Esophagus (tissue), 2 donors: ENCODE measurements around the gene SZRD1. TPM values are rescaled to one million over a fixed set of nuclear protein-coding genes. Genes with fewer than 3 reads are reported as not detected.

ENCODE experiments used
- H3K27ac ChIP-seq, 2 donors: one replicate each; pipeline ENCODE4 v1.5.1; 2013; ENCODE audit warnings: low read depth in 2 of 2, mild to moderate bottlenecking in 2 of 2, inconsistent platforms in 1 of 2, low read length in 1 of 2, moderate library complexity in 1 of 2
- H3K27me3 ChIP-seq, 2 donors: one replicate each; pipeline ENCODE4 v1.6.1; 2013; ENCODE audit warnings: low read length in 2 of 2, control low read depth in 1 of 2, mild to moderate bottlenecking in 1 of 2; ENCODE audit not compliant: insufficient read depth in 2 of 2, control insufficient read depth in 1 of 2
- H3K36me3 ChIP-seq, 2 donors: one replicate each; pipeline ENCODE4 v1.6.1; 2013; ENCODE audit warnings: low read length in 1 of 2; ENCODE audit not compliant: control insufficient read depth in 2 of 2, insufficient read depth in 2 of 2
- H3K4me1 ChIP-seq, 2 donors: one replicate each; pipeline ENCODE4 v1.6.1; 2013; ENCODE audit warnings: low read length in 1 of 2; ENCODE audit not compliant: control insufficient read depth in 2 of 2, insufficient read depth in 2 of 2
- H3K4me3 ChIP-seq, 2 donors: one replicate each; pipeline ENCODE4 v1.5.1; 2013; ENCODE audit warnings: low read length in 2 of 2, mild to moderate bottlenecking in 2 of 2, low read depth in 1 of 2, moderate library complexity in 1 of 2
- H3K9me3 ChIP-seq, 2 donors: one replicate each; pipeline ENCODE4 v1.6.1; 2013; ENCODE audit warnings: mild to moderate bottlenecking in 2 of 2, low read depth in 1 of 2, low read length in 1 of 2, moderate library complexity in 1 of 2; ENCODE audit not compliant: control insufficient read depth in 2 of 2, insufficient read depth in 1 of 2
- WGBS, 2 donors: extraction: QIAGEN DNeasy Blood & Tissue Kit; methylation state at CpG; one replicate each; pipeline ENCODE4 v1.1.7; 2013; 5-methylcytosine and 5-hydroxymethylcytosine counted together
- polyA plus RNA-seq, 2 donors: library from polyadenylated mRNA; stranded (reverse); fragments of 200-250 nt; gene quantifications; one replicate each; pipeline ENCODE4 v1.2.3, GENCODE V29; 2013
- donor health status: healthy with polysubstance abuse.
- donor health status: Bipolar disorder and iron deficiency.

The SZRD1 gene
- polyA plus RNA-seq, 2 donors, result 48.5 to 69.6 TPM

DNA sequence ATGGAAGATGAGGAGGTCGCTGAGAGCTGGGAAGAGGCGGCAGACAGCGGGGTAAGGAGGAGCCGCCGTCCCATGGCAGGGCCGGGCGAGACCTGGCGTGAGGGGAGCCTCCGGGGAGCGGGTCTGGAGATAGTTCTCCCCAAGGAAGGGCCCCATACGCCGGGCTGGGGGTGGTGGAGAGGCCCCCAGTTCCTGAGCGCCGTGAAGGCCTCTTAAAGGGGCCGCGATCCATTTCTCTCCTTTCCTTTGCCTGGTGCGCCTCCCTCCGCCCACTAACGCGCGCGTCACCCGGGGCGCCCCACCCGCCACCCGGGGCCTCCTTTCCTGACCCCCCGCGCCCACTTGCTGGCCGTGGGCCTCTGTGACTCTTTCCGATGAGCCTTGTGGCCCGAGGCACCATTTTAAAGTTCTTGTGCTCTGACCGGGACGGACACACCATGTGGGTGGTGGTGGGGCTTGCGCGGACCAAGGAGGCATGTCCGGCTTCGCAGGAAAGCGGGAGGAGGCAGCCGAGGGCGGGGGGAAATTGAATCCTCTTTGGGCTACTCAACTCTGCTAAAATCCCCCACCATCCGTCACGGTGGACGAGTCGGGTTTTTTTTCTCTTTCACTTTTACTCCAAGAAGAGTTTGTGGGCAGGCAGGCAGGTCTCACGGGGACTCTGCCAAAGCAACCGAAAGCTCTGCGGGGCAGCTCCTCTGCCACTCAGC is 371 bp downstream of the SZRD1 start:
- WGBS, 2 donors, result 0 to 1% methylated on average over 38 to 47 of the region's 47 CpGs

DNA sequence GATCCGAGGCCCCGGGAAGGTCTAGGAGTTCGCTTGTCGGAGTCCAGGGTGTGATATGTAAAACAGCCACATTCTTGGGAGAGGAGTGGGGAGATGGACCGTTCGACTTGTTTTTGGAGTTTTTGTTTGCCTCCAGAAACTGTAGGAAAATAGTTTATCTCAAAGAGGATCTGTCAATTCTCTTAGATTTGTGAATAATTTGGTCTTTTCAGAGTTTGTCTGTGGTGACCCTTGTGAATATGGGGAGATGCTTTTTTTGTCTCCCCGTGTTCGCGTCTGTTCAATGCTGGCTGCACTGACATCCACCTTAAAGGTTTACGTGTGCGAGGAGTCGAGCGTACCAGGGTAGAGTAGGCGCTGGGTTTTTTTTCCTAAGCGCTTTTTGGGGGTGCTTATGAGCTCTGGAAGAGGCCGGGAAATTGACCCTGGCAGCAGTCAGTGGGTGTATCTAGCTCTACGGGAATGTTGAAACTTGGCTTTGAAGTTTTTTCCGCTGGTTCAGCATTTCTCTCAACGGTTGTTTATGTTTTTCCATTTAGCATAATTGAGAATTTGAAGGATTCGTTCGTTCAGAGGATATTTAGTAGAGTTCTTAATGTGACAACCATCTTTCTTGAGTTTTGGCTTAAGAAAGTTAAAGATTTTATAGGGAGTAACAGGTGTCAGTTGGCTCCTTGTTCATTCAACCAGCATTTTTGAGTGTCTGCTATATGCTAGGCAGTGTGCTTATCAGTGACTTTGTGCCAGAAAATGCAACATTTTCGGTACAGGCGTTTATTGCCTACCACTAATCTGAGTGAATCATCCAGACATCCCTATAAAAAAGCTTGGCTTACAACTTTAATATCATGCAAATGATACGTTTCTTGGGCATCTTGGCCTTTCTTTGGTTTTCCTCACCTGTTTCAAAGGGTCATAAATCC is 1.2 kb downstream of the SZRD1 start:
- H3K27ac ChIP-seq, result peak overlapping the region; percentile 94 to 97
- WGBS, 2 donors, result 1 to 2% methylated on average over 24 of the region's 24 CpGs
- peak overlapping the region; percentile 77 to 85 for H3K4me3 ChIP-seq
- no peaks in the 10 kb centered on the region for H3K27me3 ChIP-seq
- H3K9me3 ChIP-seq, result no peaks in the 10 kb centered on the region
- H3K36me3 ChIP-seq, result no peaks in the 10 kb centered on the region
- H3K4me1 ChIP-seq, result no peaks in the 10 kb centered on the region

More for the DNA sequence above, 371 bp downstream of the SZRD1 start:
- H3K4me3 ChIP-seq, result peak overlapping the region; percentile 77 to 85
- H3K36me3 ChIP-seq, result no peaks in the 10 kb centered on the region
- peak overlapping the region; percentile 94 to 97 for H3K27ac ChIP-seq
- H3K4me1 ChIP-seq, result no peaks in the 10 kb centered on the region
- no peaks in the 10 kb centered on the region for H3K9me3 ChIP-seq
- H3K27me3 ChIP-seq, result no peaks in the 10 kb centered on the region

DNA sequence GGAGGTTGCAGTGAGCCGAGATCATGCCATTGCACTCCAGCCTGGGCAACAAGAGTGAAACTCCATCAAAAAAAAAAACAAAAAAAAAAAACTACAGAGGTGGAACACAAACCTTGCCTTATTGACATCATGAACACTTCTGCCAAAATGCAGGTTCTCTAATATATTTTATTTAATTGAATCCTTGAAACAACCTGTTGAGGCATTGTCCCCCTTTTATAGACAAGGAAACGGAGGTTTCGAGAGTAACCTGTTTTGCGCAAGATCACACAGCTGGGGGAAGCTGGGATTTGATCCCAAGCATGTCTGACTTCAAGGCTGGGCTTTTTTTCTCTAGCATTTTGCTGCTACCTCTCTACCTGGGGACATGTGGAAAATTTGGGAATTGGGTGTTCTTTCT is 2.8 kb downstream of the SZRD1 start:
- Histone ChIP-seq H3K9me3 (no peaks in the 10 kb centered on the region), H3K27me3 (no peaks in the 10 kb centered on the region), H3K4me1 (no peaks in the 10 kb centered on the region), H3K27ac (no peak overlapping the region), H3K36me3 (no peaks in the 10 kb centered on the region), H3K4me3 (no peak overlapping the region)
- WGBS, 2 donors, result 72 to 77% methylated on average over 4 of the region's 4 CpGs

GRCh38 chr1:16371725-16372124 is 4.7 kb downstream of the SZRD1 start:
- 72 to 75% methylated on average over 5 of the region's 5 CpGs for WGBS, 2 donors
- no peak overlapping the region for H3K27ac ChIP-seq
- H3K4me1 ChIP-seq, result no peaks in the 10 kb centered on the region
- H3K9me3 ChIP-seq, result no peaks in the 10 kb centered on the region
- no peaks in the 10 kb centered on the region for H3K36me3 ChIP-seq
- no peak overlapping the region for H3K4me3 ChIP-seq
- no peaks in the 10 kb centered on the region for H3K27me3 ChIP-seq

- Histone ChIP-seq H3K9me3 (no peaks in the 10 kb centered on the region), H3K36me3 (no peaks in the 10 kb centered on the region), H3K4me1 (no peaks in the 10 kb centered on the region), H3K4me3 (no peak overlapping the region), H3K27ac (no peak overlapping the region), H3K27me3 (no peaks in the 10 kb centered on the region)
- 75 to 87% methylated on average over 3 of the region's 3 CpGs for WGBS, 2 donors
Measured at GRCh38 chr1:16372535-16373285, 5.7 kb downstream of the SZRD1 start.

DNA sequence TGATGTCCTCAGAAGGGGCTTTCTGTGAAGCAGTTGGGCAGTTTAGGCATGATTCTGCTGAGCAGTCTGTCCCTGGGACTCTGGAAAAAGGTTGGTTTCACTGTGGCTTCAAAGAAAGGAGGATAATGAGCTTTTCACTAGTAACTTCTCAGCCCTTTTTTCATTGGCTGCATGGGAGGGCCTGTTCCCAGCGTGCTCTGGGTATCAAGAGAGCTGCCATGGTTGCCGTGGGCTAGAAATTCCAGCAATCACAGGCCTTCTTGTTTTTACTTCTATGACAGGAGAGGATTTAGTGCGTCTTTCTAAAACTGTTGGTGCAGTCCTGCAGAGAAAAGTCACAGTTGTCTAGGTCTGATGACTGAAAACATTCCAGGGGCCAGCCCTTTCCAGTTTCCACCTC is 7.2 kb downstream of the SZRD1 start:
- H3K4me1 ChIP-seq, result peaks cover 0 to 2% of the 10 kb centered on the region in 2 donors
- H3K36me3 ChIP-seq, result peaks cover 0 to 2% of the 10 kb centered on the region in 2 donors
- H3K9me3 ChIP-seq, result no peaks in the 10 kb centered on the region
- H3K27me3 ChIP-seq, result no peaks in the 10 kb centered on the region
- 67 to 72% methylated on average over 3 of the region's 3 CpGs for WGBS, 2 donors
- H3K4me3 ChIP-seq, result no peak overlapping the region
- no peak overlapping the region for H3K27ac ChIP-seq

DNA sequence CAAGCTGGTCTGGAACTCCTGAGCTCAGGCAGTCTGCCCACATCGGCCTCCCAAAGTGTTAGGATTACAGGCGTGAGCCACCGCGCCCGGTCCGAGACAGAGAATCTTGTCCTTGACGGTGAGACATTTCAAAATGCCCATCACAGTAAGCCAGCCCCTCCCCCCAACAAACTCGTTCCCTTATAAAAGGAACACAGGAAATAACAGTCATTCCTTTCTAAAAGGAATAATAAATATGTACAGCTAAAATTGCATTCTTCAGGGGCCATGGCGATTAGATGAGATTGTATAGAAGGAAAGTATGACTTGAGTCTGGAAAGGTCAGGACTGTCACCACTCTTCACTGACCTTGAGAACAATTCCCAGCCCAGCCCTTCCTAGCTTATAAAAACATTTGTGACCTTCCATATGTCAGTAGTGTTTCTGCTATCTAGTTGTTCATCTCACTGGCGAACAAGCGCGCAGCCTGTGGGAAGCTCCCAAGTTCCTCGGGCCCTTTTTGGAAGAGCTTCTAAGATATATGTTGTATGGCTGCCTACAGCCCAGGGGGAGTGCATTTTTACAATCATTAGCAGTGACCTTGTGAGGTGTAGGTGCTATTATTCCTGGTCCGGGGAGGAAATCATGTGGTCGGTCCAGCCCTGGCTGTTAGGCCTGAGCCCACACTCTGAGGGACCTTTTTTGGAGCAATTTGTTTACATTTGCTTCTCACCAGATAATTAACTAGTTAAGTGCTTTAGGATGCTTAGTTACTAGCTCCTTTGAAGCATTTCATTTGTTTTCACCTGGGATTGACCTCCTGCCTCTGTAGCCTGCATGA is 8.7 kb downstream of the SZRD1 start:
- no peak overlapping the region for H3K4me3 ChIP-seq
- H3K4me1 ChIP-seq, result peaks cover 0 to 2% of the 10 kb centered on the region in 2 donors
- no peaks in the 10 kb centered on the region for H3K9me3 ChIP-seq
- 54 to 61% methylated on average over 15 of the region's 15 CpGs for WGBS, 2 donors
- H3K27ac ChIP-seq, result peak overlapping the region in 1 of 2 donors; percentile 49
- H3K36me3 ChIP-seq, result peaks cover 0 to 2% of the 10 kb centered on the region in 2 donors
- H3K27me3 ChIP-seq, result no peaks in the 10 kb centered on the region

- no peaks in the 10 kb centered on the region for H3K9me3 ChIP-seq
- peak overlapping the region in 1 of 2 donors; percentile 31 for H3K27ac ChIP-seq
- H3K4me1 ChIP-seq, result peaks cover 0 to 2% of the 10 kb centered on the region in 2 donors
- no peak overlapping the region for H3K4me3 ChIP-seq
- no peaks in the 10 kb centered on the region for H3K27me3 ChIP-seq
- peaks cover 0 to 2% of the 10 kb centered on the region in 2 donors for H3K36me3 ChIP-seq
- WGBS, 2 donors, result 65 to 69% methylated on average over 4 of the region's 4 CpGs
Measured at GRCh38 chr1:16376971-16377370, 9.9 kb downstream of the SZRD1 start.
